ENCODE data around the gene ISG15. TPM values are rescaled to one million over a fixed set of nuclear protein-coding genes. Genes with fewer than 3 reads are reported as not detected.

ISG15 gene
- total and polyA plus RNA-seq, 9 of the 15 experiments (the other 6 are each of a cell fraction or from before 2014, with no cell fraction given) = 0.40 to 58.3 (median 12.2) TPM

GRCh38 chr1:1020000-1020404 is 6.7 kb downstream of the ISG15 start, which contains the start of gene AGRN (continued):
- TF ChIP-seq SP2 (IDR thresholded peaks at IDR 0.05; ENCODE audit: extremely low read depth, low read depth, low read length, poor library complexity, severe bottlenecking) (no peak), JUNB (CRISPR knock-in tag; conservative IDR thresholded peaks at IDR 0.05) (no peak), E2F1 (CRISPR knock-in tag; IDR thresholded peaks at IDR 0.05) (no peak), NR2C1 (IDR thresholded peaks at IDR 0.05) (no peak), NR2C1 (tag; IDR thresholded peaks at IDR 0.05) (no peak), BRF2 (IDR thresholded peaks at IDR 0.05; ENCODE audit: borderline replicate concordance, insufficient read depth, insufficient read length) (no peak), ZNF740 (CRISPR knock-in tag; IDR thresholded peaks at IDR 0.05) (no peak; the same call in 1 of the 2 replicates), ZNF740 (tag; IDR thresholded peaks at IDR 0.05) (no peak), EP400 (IDR thresholded peaks at IDR 0.05) (no peak), RBM14 (IDR thresholded peaks at IDR 0.05; ENCODE audit: borderline replicate concordance, insufficient read depth, low read depth, low read length) (no peak), TCF7 (IDR thresholded peaks at IDR 0.05; ENCODE audit: borderline replicate concordance) (no peak), HEY1 (CRISPR knock-in tag; IDR thresholded peaks at IDR 0.05; ENCODE audit: borderline replicate concordance) (no peak), PBX2 (CRISPR knock-in tag; IDR thresholded peaks at IDR 0.05; ENCODE audit: low read depth) (no peak), PBX2 (tag; conservative IDR thresholded peaks at IDR 0.05; ENCODE audit: low read depth) (no peak)
